Hepatocyte (in vitro differentiated cells): Measurements from ENCODE around the gene POLD2.

Experiments
- CTCF ChIP-seq: fragments of 200-600 bp; sonication (generic); IDR thresholded peaks from 2 replicates; pipeline ENCODE4 v1.5.1; 2016; ENCODE audit warnings: antibody characterized with exemption, mild to moderate bottlenecking; ENCODE audit not compliant: poor library complexity
- EZH2 ChIP-seq: fragments of 200-600 bp; sonication (generic); IDR thresholded peaks from 2 replicates; pipeline ENCODE4 v1.6.1; 2016; ENCODE audit warnings: antibody characterized with exemption, mild to moderate bottlenecking, borderline replicate concordance
- EZH2phosphoT487 ChIP-seq: fragments of 200-600 bp; sonication (generic); IDR thresholded peaks from one replicate; pipeline ENCODE4 v1.6.1; 2018; ENCODE audit warnings: antibody characterized with exemption, mild to moderate bottlenecking, low read depth, moderate library complexity; ENCODE audit not compliant: unreplicated experiment, severe bottlenecking

- no peak for TF ChIP-seq CTCF
- peak; percentile 48 for TF ChIP-seq EZH2
- TF ChIP-seq EZH2phosphoT487: no peak
Observed at GRCh38 chr7:44145479-44145968, 22.2 kb upstream of the POLD2 start.
